Measurements from ENCODE around the gene ADAMTSL3. TPM values are rescaled to one million over a fixed set of nuclear protein-coding genes. Genes with fewer than 3 reads are reported as not detected.

Gene ADAMTSL3
- total and polyA plus RNA-seq, 2 of the 8 experiments (the other 6 are each of a cell fraction or from before 2014, with no cell fraction given), result 0.35 to 1.4 TPM

DNA sequence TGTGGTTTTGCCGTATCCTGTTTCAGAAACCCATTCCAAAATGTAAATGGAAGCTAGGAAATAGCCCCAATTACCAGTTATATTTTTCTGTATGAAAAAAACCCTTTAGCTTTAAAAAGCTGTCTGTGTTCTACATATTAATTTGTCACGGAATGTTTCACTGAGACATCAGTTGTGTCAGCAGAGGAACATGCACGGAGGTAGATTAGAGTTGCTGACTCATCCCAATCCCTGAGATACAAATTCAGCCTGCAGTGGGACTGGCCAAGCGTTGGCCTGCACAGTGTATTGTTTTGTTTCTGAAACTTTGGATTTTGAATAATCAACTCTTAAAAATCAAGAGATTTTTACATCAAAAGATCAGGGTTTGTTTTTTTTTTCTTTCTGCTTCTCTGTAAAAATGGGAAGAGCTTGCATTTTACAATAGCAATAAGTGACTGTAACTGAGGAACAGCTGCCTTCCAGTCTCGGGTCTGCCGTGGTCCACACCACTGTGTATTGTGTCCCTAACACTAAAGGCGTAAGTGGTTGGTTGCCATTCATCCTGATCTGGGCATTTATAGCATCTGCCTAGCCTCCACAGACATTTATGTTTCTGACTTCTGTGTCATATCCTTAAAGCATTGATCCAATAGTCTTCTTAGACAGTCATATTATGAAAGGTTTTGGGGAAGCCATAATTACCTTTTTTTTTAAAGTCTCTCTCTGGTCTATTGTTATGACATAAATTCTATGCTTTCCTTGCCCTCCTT lies 218.1 kb downstream of the ADAMTSL3 start (continued):
- TF ChIP-seq CHD1 (IDR thresholded peaks at IDR 0.05; ENCODE audit: low read depth, low read length) (no peak), YY1 (IDR thresholded peaks at IDR 0.05; ENCODE audit: low read depth, low read length) (no peak)
